Stimulated activated memory B cell treated with anti-CD40 and anti-IgM and Interleukin-4, amounts not matched to agents 10 μg/mL and 1 μg/mL and 100 μg/mL, for 72 hours (primary cell): ENCODE measurements around the gene CAGE1.

Source experiments
- ATAC-seq: fragments of 150-1000 bp; cut with Tn5 transposase; 2 replicates; pipeline ENCODE4 v1.10.0; 2021
- H3K27ac Mint-ChIP-seq: one replicate; pipeline ENCODE4 v1.8.0; 2022; ENCODE audit warnings: mild to moderate bottlenecking, mixed read lengths
- H3K27me3 Mint-ChIP-seq: one replicate; pipeline ENCODE4 v1.8.0; 2022; ENCODE audit warnings: mixed read lengths
- H3K36me3 Mint-ChIP-seq: one replicate; pipeline ENCODE4 v1.8.0; 2022; ENCODE audit warnings: mixed read lengths
- H3K4me1 Mint-ChIP-seq: one replicate; pipeline ENCODE4 v1.8.0; 2022; ENCODE audit warnings: mixed read lengths
- H3K4me3 Mint-ChIP-seq: one replicate; pipeline ENCODE4 v1.8.0; 2022; ENCODE audit warnings: mild to moderate bottlenecking, moderate library complexity, mixed read lengths
- H3K9me3 Mint-ChIP-seq: one replicate; pipeline ENCODE4 v1.8.0; 2022; ENCODE audit warnings: mixed read lengths

The CAGE1 gene

GRCh38 chr6:7389451-7390225 is at the start of gene CAGE1, which contains the start of gene RIOK1:
CAGE1 (minus strand) TSS chr6:7389742; CDS start chr6:7387173, 2,569 bp downstream.
RIOK1 (plus strand) TSS chr6:7389808; CDS start chr6:7390003, 195 bp downstream.
- Mint-ChIP-seq H3K36me3 (peaks cover 15% of the 10 kb centered on the region), H3K27ac (peak within 1 kb of the TSS; percentile 94), H3K4me3 (peak within 1 kb of the TSS; percentile 85), H3K27me3 (no peaks in the 10 kb centered on the region), H3K9me3 (no peaks in the 10 kb centered on the region), H3K4me1 (peaks cover 42% of the 10 kb centered on the region)
- peak; percentile 99 for ATAC-seq

- H3K9me3 Mint-ChIP-seq: peaks cover 10% of the 10 kb centered on the region
- ATAC-seq: peak; percentile 63
- H3K27ac Mint-ChIP-seq: peak overlapping the region; percentile 53
- no peaks in the 10 kb centered on the region for H3K27me3 Mint-ChIP-seq
- peaks cover 31% of the 10 kb centered on the region for H3K4me1 Mint-ChIP-seq
- H3K4me3 Mint-ChIP-seq: no peak overlapping the region
- peaks cover 6% of the 10 kb centered on the region for H3K36me3 Mint-ChIP-seq
Observed at GRCh38 chr6:7439228-7439627, 49.7 kb upstream of the CAGE1 start.

- peaks cover 10% of the 10 kb centered on the region for H3K9me3 Mint-ChIP-seq
- H3K36me3 Mint-ChIP-seq: peaks cover 6% of the 10 kb centered on the region
- peaks cover 31% of the 10 kb centered on the region for H3K4me1 Mint-ChIP-seq
- H3K27ac Mint-ChIP-seq: no peak overlapping the region
- no peak overlapping the region for H3K4me3 Mint-ChIP-seq
- ATAC-seq: no peak
- H3K27me3 Mint-ChIP-seq: no peaks in the 10 kb centered on the region
Observed at GRCh38 chr6:7438011-7438410, 48.5 kb upstream of the CAGE1 start.

- Mint-ChIP-seq H3K27ac (no peak overlapping the region), H3K9me3 (peaks cover 10% of the 10 kb centered on the region), H3K27me3 (no peaks in the 10 kb centered on the region), H3K4me1 (peaks cover 29% of the 10 kb centered on the region), H3K4me3 (no peak overlapping the region), H3K36me3 (peaks cover 6% of the 10 kb centered on the region)
- no peak for ATAC-seq
Observed at GRCh38 chr6:7434672-7435071, 45.1 kb upstream of the CAGE1 start.

- no peak for ATAC-seq
- peaks cover 6% of the 10 kb centered on the region for H3K36me3 Mint-ChIP-seq
- peaks cover 10% of the 10 kb centered on the region for H3K9me3 Mint-ChIP-seq
- H3K4me1 Mint-ChIP-seq: peaks cover 18% of the 10 kb centered on the region
- no peak overlapping the region for H3K27ac Mint-ChIP-seq
- H3K27me3 Mint-ChIP-seq: no peaks in the 10 kb centered on the region
- H3K4me3 Mint-ChIP-seq: no peak overlapping the region
Observed at GRCh38 chr6:7433121-7433617, 43.6 kb upstream of the CAGE1 start.

- H3K27ac Mint-ChIP-seq: no peak overlapping the region
- peaks cover 6% of the 10 kb centered on the region for H3K36me3 Mint-ChIP-seq
- peaks cover 18% of the 10 kb centered on the region for H3K4me1 Mint-ChIP-seq
- peaks cover 10% of the 10 kb centered on the region for H3K9me3 Mint-ChIP-seq
- no peaks in the 10 kb centered on the region for H3K27me3 Mint-ChIP-seq
- ATAC-seq: no peak
- H3K4me3 Mint-ChIP-seq: no peak overlapping the region
Observed at GRCh38 chr6:7432391-7433120, 43.0 kb upstream of the CAGE1 start.

GRCh38 chr6:7431674-7432390 is 42.3 kb upstream of the CAGE1 start:
- no peak overlapping the region for H3K27ac Mint-ChIP-seq
- H3K27me3 Mint-ChIP-seq: no peaks in the 10 kb centered on the region
- ATAC-seq: no peak
- no peak overlapping the region for H3K4me3 Mint-ChIP-seq
- peaks cover 12% of the 10 kb centered on the region for H3K4me1 Mint-ChIP-seq
- peaks cover 8% of the 10 kb centered on the region for H3K9me3 Mint-ChIP-seq
- H3K36me3 Mint-ChIP-seq: peaks cover 6% of the 10 kb centered on the region

GRCh38 chr6:7431313-7431673 is 41.8 kb upstream of the CAGE1 start:
- no peak overlapping the region for H3K27ac Mint-ChIP-seq
- H3K36me3 Mint-ChIP-seq: peaks cover 6% of the 10 kb centered on the region
- ATAC-seq: no peak
- H3K4me1 Mint-ChIP-seq: peaks cover 12% of the 10 kb centered on the region
- H3K27me3 Mint-ChIP-seq: no peaks in the 10 kb centered on the region
- H3K4me3 Mint-ChIP-seq: no peak overlapping the region
- H3K9me3 Mint-ChIP-seq: peaks cover 8% of the 10 kb centered on the region

- Mint-ChIP-seq H3K9me3 (no peaks in the 10 kb centered on the region), H3K27ac (no peak overlapping the region), H3K27me3 (no peaks in the 10 kb centered on the region), H3K4me3 (no peak overlapping the region), H3K4me1 (peaks cover 11% of the 10 kb centered on the region), H3K36me3 (no peaks in the 10 kb centered on the region)
- no peak for ATAC-seq
Observed at GRCh38 chr6:7426447-7427169, 37.1 kb upstream of the CAGE1 start.

- Mint-ChIP-seq H3K4me3 (no peak overlapping the region), H3K27me3 (no peaks in the 10 kb centered on the region)
- peak; percentile 20 for ATAC-seq
Observed at GRCh38 chr6:7425808-7426190, 36.3 kb upstream of the CAGE1 start.

GRCh38 chr6:7424967-7425807 is 35.6 kb upstream of the CAGE1 start:
- ATAC-seq: no peak
- no peak overlapping the region for H3K27ac Mint-ChIP-seq

More at GRCh38 chr6:7425808-7426190, 36.3 kb upstream of the CAGE1 start:
- H3K36me3 Mint-ChIP-seq: peaks cover 5% of the 10 kb centered on the region
- H3K27ac Mint-ChIP-seq: no peak overlapping the region
- no peaks in the 10 kb centered on the region for H3K9me3 Mint-ChIP-seq
- peaks cover 3% of the 10 kb centered on the region for H3K4me1 Mint-ChIP-seq

GRCh38 chr6:7424058-7424457 is 34.5 kb upstream of the CAGE1 start:
- no peak overlapping the region for H3K4me3 Mint-ChIP-seq
- no peaks in the 10 kb centered on the region for H3K9me3 Mint-ChIP-seq
- no peaks in the 10 kb centered on the region for H3K27me3 Mint-ChIP-seq
- peaks cover 10% of the 10 kb centered on the region for H3K36me3 Mint-ChIP-seq
- no peak for ATAC-seq
- H3K27ac Mint-ChIP-seq: no peak overlapping the region
- no peaks in the 10 kb centered on the region for H3K4me1 Mint-ChIP-seq

More at GRCh38 chr6:7424967-7425807, 35.6 kb upstream of the CAGE1 start:
- H3K4me3 Mint-ChIP-seq: no peak overlapping the region
- no peaks in the 10 kb centered on the region for H3K27me3 Mint-ChIP-seq
- H3K36me3 Mint-ChIP-seq: peaks cover 10% of the 10 kb centered on the region
- H3K4me1 Mint-ChIP-seq: no peaks in the 10 kb centered on the region
- no peaks in the 10 kb centered on the region for H3K9me3 Mint-ChIP-seq

- Mint-ChIP-seq H3K27ac (no peak overlapping the region), H3K9me3 (no peaks in the 10 kb centered on the region), H3K4me3 (no peak overlapping the region), H3K27me3 (no peaks in the 10 kb centered on the region), H3K4me1 (no peaks in the 10 kb centered on the region), H3K36me3 (peaks cover 31% of the 10 kb centered on the region)
- no peak for ATAC-seq
Observed at GRCh38 chr6:7421066-7421465, 31.5 kb upstream of the CAGE1 start.

GRCh38 chr6:7419065-7419464 is 29.5 kb upstream of the CAGE1 start:
- no peaks in the 10 kb centered on the region for H3K27me3 Mint-ChIP-seq
- peaks cover 47% of the 10 kb centered on the region for H3K36me3 Mint-ChIP-seq
- H3K4me3 Mint-ChIP-seq: no peak overlapping the region
- ATAC-seq: no peak
- no peaks in the 10 kb centered on the region for H3K4me1 Mint-ChIP-seq
- H3K9me3 Mint-ChIP-seq: no peaks in the 10 kb centered on the region
- no peak overlapping the region for H3K27ac Mint-ChIP-seq
